MM.1S (cell line): ENCODE data around the gene OTOA.
A peak's percentile ranks its signal among the peaks of the same experiment; 100 is the strongest.

Experiments used
- DNase-seq: peaks from one replicate; pipeline ENCODE4 v3.0.0-alpha.2; 2015
- H2AFZ ChIP-seq: fragments of 300-600 bp; sonication (generic); 2 replicates; pipeline ENCODE4 v1.6.0; 2016; ENCODE audit warnings: antibody characterized with exemption, low read length
- H3F3A ChIP-seq: fragments of 300-600 bp; sonication (generic); 2 replicates; pipeline ENCODE4 v1.6.1; 2016; ENCODE audit warnings: mild to moderate bottlenecking, antibody characterized with exemption, low read length, moderate library complexity, mixed read lengths; ENCODE audit not compliant: insufficient read depth
- H3K27ac ChIP-seq: fragments of 300-600 bp; sonication (generic); 2 replicates; pipeline ENCODE4 v1.5.1; 2016; ENCODE audit warnings: mild to moderate bottlenecking, low read length
- H3K27me3 ChIP-seq: fragments of 300-600 bp; sonication (generic); replicated peaks from 2 replicates; pipeline ENCODE4 v1.6.0; 2016; ENCODE audit warnings: low read length; ENCODE audit not compliant: insufficient read depth
- H3K36me3 ChIP-seq: fragments of 300-600 bp; sonication (generic); replicated peaks from 2 replicates; pipeline ENCODE4 v1.6.1; 2016; ENCODE audit warnings: mild to moderate bottlenecking, low read length, mixed read lengths; ENCODE audit not compliant: insufficient read depth
- H3K4me1 ChIP-seq: fragments of 300-600 bp; sonication (generic); 2 replicates; pipeline ENCODE4 v1.6.1; 2016; ENCODE audit warnings: low read length, mixed read lengths
- H3K4me2 ChIP-seq: fragments of 300-600 bp; sonication (generic); 2 replicates; pipeline ENCODE4 v1.6.0; 2016; ENCODE audit warnings: low read depth, low read length
- H3K4me3 ChIP-seq: fragments of 300-600 bp; sonication (generic); 2 replicates; pipeline ENCODE4 v1.5.1; 2016; ENCODE audit warnings: low read length, mixed read lengths
- H3K79me2 ChIP-seq: fragments of 300-600 bp; sonication (generic); 2 replicates; pipeline ENCODE4 v1.6.1; 2016; ENCODE audit warnings: mixed run types, low read length, mixed read lengths
- H3K9ac ChIP-seq: fragments of 300-600 bp; sonication (generic); 2 replicates; pipeline ENCODE4 v1.6.1; 2016; ENCODE audit warnings: low read length, mixed read lengths
- H3K9me2 ChIP-seq: fragments of 300-600 bp; sonication (generic); replicated peaks from 2 replicates; pipeline ENCODE4 v1.6.1; 2016; ENCODE audit warnings: mild to moderate bottlenecking, low read length, mixed read lengths; ENCODE audit not compliant: insufficient read depth
- H3K9me3 ChIP-seq: fragments of 300-600 bp; sonication (generic); replicated peaks from 2 replicates; pipeline ENCODE4 v1.6.1; 2016; ENCODE audit warnings: mild to moderate bottlenecking, low read length, mixed read lengths; ENCODE audit not compliant: insufficient read depth
- H4K20me1 ChIP-seq: fragments of 300-600 bp; sonication (generic); 2 replicates; pipeline ENCODE4 v1.6.1; 2016; ENCODE audit warnings: mild to moderate bottlenecking, low read length, moderate library complexity, mixed read lengths; ENCODE audit not compliant: insufficient read depth
- EZH2 ChIP-seq: fragments of 300-600 bp; sonication (generic); optimal IDR thresholded peaks from 2 replicates; pipeline ENCODE3; 2017; ENCODE audit warnings: low read depth, mild to moderate bottlenecking, antibody characterized with exemption, low read length, mixed read lengths
- EZH2phosphoT487 ChIP-seq: fragments of 300-600 bp; sonication (generic); IDR thresholded peaks from 2 replicates; pipeline ENCODE4 v1.6.1; 2018; ENCODE audit warnings: antibody characterized with exemption, low read length
- TF ChIP-seq, protein P1 (sequence below): fragments of 300-600 bp; sonication (generic); IDR thresholded peaks from 2 replicates; pipeline ENCODE4 v1.5.1; 2016; ENCODE audit warnings: antibody characterized with exemption, low read length, mixed read lengths

The OTOA gene

GRCh38 chr16:21643785-21644184, 20.0 kb upstream of the OTOA start:
- H3K9me3 ChIP-seq = no peaks in the 10 kb centered on the region
- H3K4me2 ChIP-seq = no peak overlapping the region
- DNase-seq = no peak
- no peaks in the 10 kb centered on the region for H3K9me2 ChIP-seq
- H3K9ac ChIP-seq = no peak overlapping the region
- peaks cover 12% of the 10 kb centered on the region for H3F3A ChIP-seq
- H3K27me3 ChIP-seq = no peaks in the 10 kb centered on the region
- H2AFZ ChIP-seq = no peak overlapping the region
- TF ChIP-seq, protein P1, sequence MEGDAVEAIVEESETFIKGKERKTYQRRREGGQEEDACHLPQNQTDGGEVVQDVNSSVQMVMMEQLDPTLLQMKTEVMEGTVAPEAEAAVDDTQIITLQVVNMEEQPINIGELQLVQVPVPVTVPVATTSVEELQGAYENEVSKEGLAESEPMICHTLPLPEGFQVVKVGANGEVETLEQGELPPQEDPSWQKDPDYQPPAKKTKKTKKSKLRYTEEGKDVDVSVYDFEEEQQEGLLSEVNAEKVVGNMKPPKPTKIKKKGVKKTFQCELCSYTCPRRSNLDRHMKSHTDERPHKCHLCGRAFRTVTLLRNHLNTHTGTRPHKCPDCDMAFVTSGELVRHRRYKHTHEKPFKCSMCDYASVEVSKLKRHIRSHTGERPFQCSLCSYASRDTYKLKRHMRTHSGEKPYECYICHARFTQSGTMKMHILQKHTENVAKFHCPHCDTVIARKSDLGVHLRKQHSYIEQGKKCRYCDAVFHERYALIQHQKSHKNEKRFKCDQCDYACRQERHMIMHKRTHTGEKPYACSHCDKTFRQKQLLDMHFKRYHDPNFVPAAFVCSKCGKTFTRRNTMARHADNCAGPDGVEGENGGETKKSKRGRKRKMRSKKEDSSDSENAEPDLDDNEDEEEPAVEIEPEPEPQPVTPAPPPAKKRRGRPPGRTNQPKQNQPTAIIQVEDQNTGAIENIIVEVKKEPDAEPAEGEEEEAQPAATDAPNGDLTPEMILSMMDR = no peak
- no peak for TF ChIP-seq EZH2
- TF ChIP-seq EZH2phosphoT487 = no peak
- H3K27ac ChIP-seq = no peak overlapping the region
- no peak overlapping the region for H3K4me3 ChIP-seq
- H4K20me1 ChIP-seq = no peaks in the 10 kb centered on the region
- peaks cover 33% of the 10 kb centered on the region for H3K79me2 ChIP-seq
- H3K36me3 ChIP-seq = no peaks in the 10 kb centered on the region
- H3K4me1 ChIP-seq = peaks cover 20% of the 10 kb centered on the region

GRCh38 chr16:21644674-21645073, 19.1 kb upstream of the OTOA start:
- Histone ChIP-seq H3F3A (peaks cover 12% of the 10 kb centered on the region), H3K9ac (no peak overlapping the region), H3K9me2 (no peaks in the 10 kb centered on the region), H2AFZ (no peak overlapping the region), H4K20me1 (no peaks in the 10 kb centered on the region), H3K4me1 (peaks cover 20% of the 10 kb centered on the region), H3K4me3 (peak overlapping the region; percentile 34), H3K27ac (peak overlapping the region; percentile 24; the same call in 1 of the 2 replicates), H3K36me3 (no peaks in the 10 kb centered on the region), H3K9me3 (no peaks in the 10 kb centered on the region), H3K4me2 (peak overlapping the region; percentile 85), H3K79me2 (peaks cover 33% of the 10 kb centered on the region), H3K27me3 (no peaks in the 10 kb centered on the region)
- no peak for DNase-seq
- TF ChIP-seq EZH2phosphoT487 (no peak), EZH2 (no peak)
- TF ChIP-seq, protein P1 = no peak

GRCh38 chr16:21645261-21645721, 18.5 kb upstream of the OTOA start:
- Histone ChIP-seq H3K27ac (peak overlapping the region; percentile 24; the same call in 1 of the 2 replicates), H3K4me3 (peak overlapping the region; percentile 34), H3K36me3 (no peaks in the 10 kb centered on the region), H3K9me2 (no peaks in the 10 kb centered on the region), H3K27me3 (no peaks in the 10 kb centered on the region), H4K20me1 (no peaks in the 10 kb centered on the region), H3K9me3 (no peaks in the 10 kb centered on the region), H3K4me2 (peak overlapping the region; percentile 85), H3K9ac (no peak overlapping the region), H3K79me2 (peaks cover 33% of the 10 kb centered on the region), H2AFZ (no peak overlapping the region), H3F3A (peaks cover 12% of the 10 kb centered on the region), H3K4me1 (peaks cover 20% of the 10 kb centered on the region)
- peak; percentile 79 for DNase-seq
- TF ChIP-seq, protein P1 = no peak
- TF ChIP-seq EZH2phosphoT487 = no peak
- TF ChIP-seq EZH2 = no peak
